ENCODE measurements around the gene MICU2.

DNA sequence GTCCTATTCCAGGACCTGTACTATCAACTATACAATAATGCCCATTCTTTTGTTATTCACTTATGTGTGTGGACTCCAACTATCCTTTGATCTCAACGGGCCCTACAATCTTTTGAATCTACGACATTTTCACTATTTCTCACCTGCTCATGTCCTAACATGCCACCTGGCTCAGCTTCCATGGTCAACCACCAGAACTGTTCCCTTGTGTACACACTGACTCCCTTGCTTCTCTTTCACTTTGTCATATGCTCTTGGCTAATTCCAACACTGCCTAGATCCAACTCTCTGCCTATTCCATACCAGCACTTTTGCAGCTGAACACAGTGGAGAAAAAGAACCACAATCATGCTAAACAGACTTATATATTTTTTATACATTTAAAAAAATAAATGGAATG, 53.1 kb downstream of the MICU2 start:
- TF ChIP-seq, protein P1, sequence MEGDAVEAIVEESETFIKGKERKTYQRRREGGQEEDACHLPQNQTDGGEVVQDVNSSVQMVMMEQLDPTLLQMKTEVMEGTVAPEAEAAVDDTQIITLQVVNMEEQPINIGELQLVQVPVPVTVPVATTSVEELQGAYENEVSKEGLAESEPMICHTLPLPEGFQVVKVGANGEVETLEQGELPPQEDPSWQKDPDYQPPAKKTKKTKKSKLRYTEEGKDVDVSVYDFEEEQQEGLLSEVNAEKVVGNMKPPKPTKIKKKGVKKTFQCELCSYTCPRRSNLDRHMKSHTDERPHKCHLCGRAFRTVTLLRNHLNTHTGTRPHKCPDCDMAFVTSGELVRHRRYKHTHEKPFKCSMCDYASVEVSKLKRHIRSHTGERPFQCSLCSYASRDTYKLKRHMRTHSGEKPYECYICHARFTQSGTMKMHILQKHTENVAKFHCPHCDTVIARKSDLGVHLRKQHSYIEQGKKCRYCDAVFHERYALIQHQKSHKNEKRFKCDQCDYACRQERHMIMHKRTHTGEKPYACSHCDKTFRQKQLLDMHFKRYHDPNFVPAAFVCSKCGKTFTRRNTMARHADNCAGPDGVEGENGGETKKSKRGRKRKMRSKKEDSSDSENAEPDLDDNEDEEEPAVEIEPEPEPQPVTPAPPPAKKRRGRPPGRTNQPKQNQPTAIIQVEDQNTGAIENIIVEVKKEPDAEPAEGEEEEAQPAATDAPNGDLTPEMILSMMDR (IDR thresholded peaks at IDR 0.05; ENCODE audit: low read length) = no peak
- no peak for TF ChIP-seq EZH2 (IDR thresholded peaks at IDR 0.05; ENCODE audit: borderline replicate concordance, low read length)
